Heart left ventricle (tissue), 16 donors: Measurements from ENCODE around the gene RNLS. TPM values are rescaled to one million over a fixed set of nuclear protein-coding genes. Genes with fewer than 3 reads are reported as not detected.

Experiments used
- ATAC-seq, 4 donors: fragments of 200-7000 bp; cut with Tn5 transposase; one replicate each; pipeline ENCODE4 v1.9.1; 2020 to 2022; ENCODE audit warnings: moderate library complexity in 4 of 4, mild to moderate bottlenecking in 3 of 4, moderate number of reproducible peaks in 1 of 4
- DNase-seq, 5 donors: peaks; one replicate each; pipeline ENCODE4 v3.0.0-alpha.2; 2020
- H3K27ac ChIP-seq, 12 donors: fragments of 200-600 bp; sonication (generic) in 4 of 12; one replicate each; pipeline versions ENCODE4 v1.5.0 to v1.8.0; 2016 to 2022; ENCODE audit warnings: mild to moderate bottlenecking in 2 of 12
- H3K27me3 ChIP-seq, 9 donors: fragments of 200-600 bp; sonication (generic) in 2 of 9; one replicate each; pipeline versions ENCODE4 v1.5.1 to v1.8.0; 2016 to 2022; ENCODE audit warnings: mild to moderate bottlenecking in 3 of 9
- H3K36me3 ChIP-seq, 9 donors: fragments of 200-600 bp; sonication (generic) in 2 of 9; one replicate each; pipeline versions ENCODE4 v1.5.0 to v1.8.0; 2018 to 2022; ENCODE audit warnings: mild to moderate bottlenecking in 2 of 9
- H3K4me1 ChIP-seq, 12 donors: fragments of 200-600 bp; sonication (generic) in 4 of 12; one replicate each; pipeline versions ENCODE4 v1.5.0 to v1.8.0; 2016 to 2022; ENCODE audit warnings: mild to moderate bottlenecking in 3 of 12
- H3K4me3 ChIP-seq, 12 donors: fragments of 200-600 bp; sonication (generic) in 4 of 12; one replicate each; pipeline versions ENCODE4 v1.5.0 to v1.8.0; 2017 to 2022; ENCODE audit warnings: mild to moderate bottlenecking in 9 of 12, moderate library complexity in 4 of 12
- H3K9me3 ChIP-seq, 12 donors: fragments of 200-600 bp; sonication (generic) in 4 of 12; one replicate each; pipeline versions ENCODE4 v1.5.0 to v1.8.0; 2016 to 2022; ENCODE audit warnings: mild to moderate bottlenecking in 1 of 12
- POLR2A ChIP-seq, 2 donors: fragments of 450-650 bp; IDR thresholded peaks; one replicate each; pipeline ENCODE4 v1.6.1; 2017; ENCODE audit warnings: antibody characterized with exemption in 2 of 2, mild to moderate bottlenecking in 2 of 2, moderate library complexity in 2 of 2
- WGBS, 4 donors: extraction: QIAGEN DNeasy Blood & Tissue Kit in 2 of 4; methylation state at CpG; one replicate each; pipeline versions ENCODE4 v1.1.5 to v1.1.7; 2013 to 2018; 5-methylcytosine and 5-hydroxymethylcytosine counted together
- intact Hi-C, 10 donors: fragments of 100-400 bp; cut with DNase I; formaldehyde crosslinking; loops; one replicate each; pipeline versions ENCODE4 v1.11.1 to v1.14.2; 2022
- polyA plus RNA-seq, 2 donors: library from polyadenylated mRNA; stranded (reverse); fragments of 200-250 nt; gene quantifications; one replicate each; pipeline ENCODE4 v1.2.3, GENCODE V29; 2013
- total RNA-seq, 9 donors: library from RNA; depleted of rRNA in 2 of 9; stranded (reverse); fragments of >200 nt in 2 of 9; fragmentation: NEBNext Ultra II Directional in 3 of 9; extraction: Animal tissue kit (Norgen Biotek cat#: 25700) in 3 of 9; gene quantifications; one replicate each; pipeline versions ENCODE4 v1.1.0 to v1.2.4, GENCODE V29; 2016 to 2023
- TF ChIP-seq, protein P1 (sequence below), 12 donors: fragments of 200-600 bp; sonication (generic) in 4 of 12; IDR thresholded peaks; one replicate each; pipeline versions ENCODE4 v1.5.0 to v1.8.0; 2018 to 2022; ENCODE audit warnings: antibody characterized with exemption in 12 of 12, mild to moderate bottlenecking in 5 of 12
- donor health status: ischemic (EF 13 %, LVEDD 7.1; RV severe dilation, severe dysfunction).
- donor health status: healthy with polysubstance abuse.
- donor health status: DM: no; HTN: yes; CAD: no.
- donor health status: DM: no; HTN: no; CAD: no.
- donor health status: ischemic (EF 25% LVEDD 6.9; RV normal size, moderate dysfunction).
- donor health status: ischemic (EF 25% LVEDD 5.7; RV mildly dilated, moderate dysfunction).
- donor health status: healthy.
- donor health status: DM: yes; HTN: yes; CAD: no.
- donor health status: ischemic (EF 35%, LVEDD 5.7; RV mildly dilated, moderate dysfunction).
- donor health status: nonischemic (EF 11% LVEDD 7.7; RV severe dilation, severe dysfunction).
- donor health status: DM: yes; HTN: yes; CAD: no.
- donor health status: PGD.
- donor health status: ischemic (EF 29% LVEDD 5.4; RV normal size, mild dysfunction).
- donor health status: nonischemic (EF 23%, LVEDD 6.1; RV moderate dilation, normal function).

RNLS gene
- total and polyA plus RNA-seq, 11 donors: 6.6 to 30.7 (median 15.1) TPM

GRCh38 chr10:88343761-88344484, 239.2 kb downstream of the RNLS start:
- ATAC-seq (peak in 3 of 4 donors; percentile 14 to 54 (median 32)), DNase-seq (no peak)
- TF ChIP-seq, protein P1, sequence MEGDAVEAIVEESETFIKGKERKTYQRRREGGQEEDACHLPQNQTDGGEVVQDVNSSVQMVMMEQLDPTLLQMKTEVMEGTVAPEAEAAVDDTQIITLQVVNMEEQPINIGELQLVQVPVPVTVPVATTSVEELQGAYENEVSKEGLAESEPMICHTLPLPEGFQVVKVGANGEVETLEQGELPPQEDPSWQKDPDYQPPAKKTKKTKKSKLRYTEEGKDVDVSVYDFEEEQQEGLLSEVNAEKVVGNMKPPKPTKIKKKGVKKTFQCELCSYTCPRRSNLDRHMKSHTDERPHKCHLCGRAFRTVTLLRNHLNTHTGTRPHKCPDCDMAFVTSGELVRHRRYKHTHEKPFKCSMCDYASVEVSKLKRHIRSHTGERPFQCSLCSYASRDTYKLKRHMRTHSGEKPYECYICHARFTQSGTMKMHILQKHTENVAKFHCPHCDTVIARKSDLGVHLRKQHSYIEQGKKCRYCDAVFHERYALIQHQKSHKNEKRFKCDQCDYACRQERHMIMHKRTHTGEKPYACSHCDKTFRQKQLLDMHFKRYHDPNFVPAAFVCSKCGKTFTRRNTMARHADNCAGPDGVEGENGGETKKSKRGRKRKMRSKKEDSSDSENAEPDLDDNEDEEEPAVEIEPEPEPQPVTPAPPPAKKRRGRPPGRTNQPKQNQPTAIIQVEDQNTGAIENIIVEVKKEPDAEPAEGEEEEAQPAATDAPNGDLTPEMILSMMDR (IDR thresholded peaks at IDR 0.05): no peak
- no peak for TF ChIP-seq POLR2A (IDR thresholded peaks at IDR 0.05)
- peaks cover 0 to 33% (median 3%) of the 10 kb centered on the region in 12 donors for H3K4me1 ChIP-seq
- peak overlapping the region in 11 of 12 donors; percentile 7 to 66 (median 33) for H3K27ac ChIP-seq
- no peaks in the 10 kb centered on the region for H3K27me3 ChIP-seq
- H3K36me3 ChIP-seq: no peaks in the 10 kb centered on the region
- H3K4me3 ChIP-seq: peak overlapping the region in 1 of 12 donors; percentile 5
- WGBS, 4 donors: 50 to 64% (median 53%) methylated on average over 2 of the region's 2 CpGs
- peaks cover 0 to 4% (median 0%) of the 10 kb centered on the region in 12 donors for H3K9me3 ChIP-seq
- intact Hi-C loops: loop anchor here in 1 of 10 donors (10.0 kb wide), 1 partner anchor 59 kb away; no protein-coding TSS in a partner anchor

GRCh38 chr10:88342733-88343310, 240.3 kb downstream of the RNLS start:
- WGBS, 4 donors: 84 to 95% (median 89%) methylated on average over 3 of the region's 3 CpGs
- ATAC-seq (no peak), DNase-seq (no peak)
- intact Hi-C loops: loop anchor here in 1 of 10 donors (10.0 kb wide), 1 partner anchor 58 kb away; no protein-coding TSS in a partner anchor
- Histone ChIP-seq H3K36me3 (no peaks in the 10 kb centered on the region), H3K27ac (peak overlapping the region in 5 of 12 donors; percentile 7 to 66 (median 52)), H3K4me1 (peaks cover 0 to 33% (median 3%) of the 10 kb centered on the region in 12 donors), H3K4me3 (no peak overlapping the region), H3K9me3 (peaks cover 0 to 4% (median 0%) of the 10 kb centered on the region in 12 donors), H3K27me3 (no peaks in the 10 kb centered on the region)
- TF ChIP-seq POLR2A (IDR thresholded peaks at IDR 0.05): no peak
- TF ChIP-seq, protein P1 (IDR thresholded peaks at IDR 0.05): no peak

DNA sequence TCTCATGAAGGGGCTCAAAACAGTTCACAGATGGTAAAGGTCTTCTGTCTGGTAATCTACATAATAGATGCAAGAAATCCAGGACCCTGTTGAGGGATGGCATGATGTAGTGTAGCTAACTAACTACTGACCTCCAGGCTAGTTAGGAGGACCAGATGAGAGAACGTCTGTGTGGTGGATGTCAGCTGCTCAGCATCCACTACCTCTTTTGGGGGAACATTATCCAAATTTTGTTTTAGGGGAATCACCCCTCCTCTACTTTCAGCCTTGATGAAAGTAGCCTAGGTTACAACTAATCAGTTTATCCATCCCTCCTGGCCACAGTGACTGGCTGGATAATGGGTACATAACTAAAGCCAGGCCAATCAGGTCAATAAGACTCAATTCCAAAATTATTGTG, 246.0 kb downstream of the RNLS start:
- Histone ChIP-seq H3K9me3 (no peaks in the 10 kb centered on the region), H3K36me3 (no peaks in the 10 kb centered on the region), H3K27me3 (no peaks in the 10 kb centered on the region), H3K4me3 (no peak overlapping the region), H3K4me1 (peaks cover 0 to 16% (median 0%) of the 10 kb centered on the region in 12 donors), H3K27ac (no peak overlapping the region)
- intact Hi-C loops: no loop called here
- 85 to 94% (median 91%) methylated on average over 1 of the region's 1 CpG for WGBS, 4 donors
- no peak for ATAC-seq
- TF ChIP-seq, protein P1 (IDR thresholded peaks at IDR 0.05): no peak
- no peak for TF ChIP-seq POLR2A (IDR thresholded peaks at IDR 0.05)
- no peak for DNase-seq

DNA sequence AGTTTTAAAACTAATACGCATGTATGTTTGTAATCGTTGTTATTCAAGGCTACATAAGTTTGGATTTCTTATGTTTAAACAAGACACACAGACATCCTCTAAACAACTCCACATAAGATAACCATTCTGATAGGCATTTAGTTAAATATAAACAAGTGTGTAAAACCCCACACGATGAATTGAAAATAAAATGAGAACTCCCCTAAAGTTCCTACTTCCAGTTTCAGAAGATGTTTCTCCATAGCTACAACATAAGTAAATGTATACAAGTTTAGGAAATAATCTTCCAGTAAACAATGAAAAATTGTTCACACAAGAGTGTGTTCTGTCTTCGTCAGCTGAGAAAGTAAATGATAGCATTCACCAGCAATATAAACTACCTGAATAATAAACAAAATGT, 246.8 kb downstream of the RNLS start:
- TF ChIP-seq, protein P1 (IDR thresholded peaks at IDR 0.05): no peak
- no peak for TF ChIP-seq POLR2A (IDR thresholded peaks at IDR 0.05)
- Histone ChIP-seq H3K4me1 (peaks cover 0 to 16% (median 0%) of the 10 kb centered on the region in 12 donors), H3K27ac (no peak overlapping the region), H3K9me3 (no peaks in the 10 kb centered on the region), H3K36me3 (no peaks in the 10 kb centered on the region), H3K27me3 (no peaks in the 10 kb centered on the region), H3K4me3 (no peak overlapping the region)
- no peak for DNase-seq
- ATAC-seq: no peak
- 84 to 92% (median 88%) methylated on average over 4 of the region's 4 CpGs for WGBS, 4 donors
- intact Hi-C loops: no loop called here
